CD1c-positive myeloid dendritic cell (primary cell): ENCODE data around the gene CAMK2A.
A peak's percentile ranks its signal among the peaks of the same experiment; 100 is the strongest.

Source experiments
- DNase-seq: peaks from one replicate; pipeline ENCODE4 v3.0.0-alpha.2; 2016; ENCODE audit errors: extremely low spot score

Gene CAMK2A

GRCh38 chr5:150210644-150211043 is 78.9 kb downstream of the CAMK2A start:
- DNase-seq, result no peak

DNA sequence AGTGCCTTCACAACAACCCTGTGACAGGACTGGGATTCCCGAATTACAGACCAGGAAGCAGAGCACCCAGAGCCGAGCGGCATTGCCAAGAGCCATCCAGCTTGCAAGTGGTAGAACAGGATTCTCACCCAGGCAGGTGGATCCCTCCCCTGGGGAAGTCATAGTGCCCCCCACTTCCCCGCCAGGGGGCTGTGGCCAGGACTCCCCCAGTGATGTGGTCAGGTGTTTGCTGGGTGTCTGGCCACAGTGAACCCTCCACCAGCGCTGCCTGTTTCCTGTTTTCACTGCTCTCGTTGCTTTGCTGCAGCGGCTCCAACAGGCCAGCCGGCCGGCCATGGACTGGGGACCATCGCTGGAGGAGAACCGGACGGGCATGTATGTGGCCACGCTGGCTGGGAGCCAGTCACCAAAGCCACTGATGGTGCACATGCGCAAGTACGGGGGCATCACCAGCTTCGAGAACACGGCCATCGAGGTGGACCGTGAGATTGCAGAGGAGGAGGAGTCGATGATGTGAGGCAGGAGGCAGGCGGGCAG is 80.4 kb downstream of the CAMK2A start:
- peak; percentile 51 for DNase-seq

DNA sequence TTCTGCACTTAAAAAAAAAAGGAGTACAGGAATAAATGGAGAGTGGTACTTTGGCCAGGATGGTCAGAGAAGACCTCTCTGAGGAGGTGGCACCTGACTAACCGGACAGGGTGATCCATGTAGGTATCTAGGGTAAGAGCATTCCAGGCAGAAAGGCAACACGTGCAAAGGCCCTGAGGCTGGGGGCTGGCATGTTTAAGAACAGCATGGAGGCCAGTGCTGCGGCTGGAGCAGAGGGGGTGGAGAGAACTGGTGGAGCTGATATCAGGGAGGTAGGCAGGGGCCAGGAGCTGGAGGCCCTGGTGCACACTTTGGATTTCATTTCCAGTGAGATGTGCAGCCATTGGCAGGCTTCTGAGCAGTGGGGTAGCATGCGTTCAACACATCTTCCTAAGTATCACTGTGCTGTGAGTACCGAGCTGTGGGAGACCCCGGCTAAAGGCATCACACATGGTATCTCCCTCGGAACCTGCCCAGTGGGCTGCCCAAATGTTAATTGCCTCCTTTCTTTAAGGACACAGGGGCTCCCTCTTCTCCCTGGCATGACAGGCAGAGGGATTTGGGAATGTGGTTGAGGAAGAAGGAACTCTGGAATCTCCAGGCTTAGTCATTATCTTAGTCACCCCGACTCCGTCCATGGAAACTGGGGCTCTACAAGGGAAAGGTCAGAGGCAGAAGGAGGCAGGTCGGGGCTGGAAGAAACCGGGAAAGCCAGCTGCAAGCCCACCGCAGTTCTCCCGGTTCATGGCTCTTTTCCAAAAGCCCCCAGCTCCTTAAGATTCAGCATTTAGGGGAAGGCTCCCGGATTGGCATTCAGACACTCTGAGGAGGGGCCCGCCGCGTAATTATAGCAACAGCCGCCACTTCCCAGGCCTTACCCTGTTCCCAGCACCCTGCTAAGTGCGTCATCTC is 81.1 kb downstream of the CAMK2A start:
- DNase-seq, result no peak

DNA sequence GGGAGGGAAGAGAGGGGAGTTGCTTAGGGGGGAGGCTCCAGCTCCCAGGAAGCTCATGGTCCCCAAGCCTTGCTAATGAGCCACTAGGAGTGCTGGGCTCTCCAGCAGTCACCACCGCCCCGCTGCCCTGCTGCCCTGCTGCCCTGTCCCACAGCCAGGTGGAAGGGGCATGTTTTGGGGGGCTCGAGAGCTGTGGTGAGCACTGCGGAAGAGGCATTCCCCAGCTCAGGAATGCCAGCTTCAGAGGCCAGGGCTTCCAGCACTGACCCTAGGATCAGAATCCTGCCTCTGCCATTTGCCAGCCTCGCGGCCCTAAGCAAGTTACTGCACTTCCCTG is 82.8 kb downstream of the CAMK2A start:
- DNase-seq, result no peak

- DNase-seq, result no peak
Measured at GRCh38 chr5:150206098-150206778, 83.3 kb downstream of the CAMK2A start.

GRCh38 chr5:150204590-150204960 is 85.0 kb downstream of the CAMK2A start:
- DNase-seq, result no peak

- DNase-seq, result no peak
Measured at GRCh38 chr5:150203832-150204589, 85.6 kb downstream of the CAMK2A start.

- DNase-seq, result no peak
Measured at GRCh38 chr5:150202501-150202900, 87.1 kb downstream of the CAMK2A start.

DNA sequence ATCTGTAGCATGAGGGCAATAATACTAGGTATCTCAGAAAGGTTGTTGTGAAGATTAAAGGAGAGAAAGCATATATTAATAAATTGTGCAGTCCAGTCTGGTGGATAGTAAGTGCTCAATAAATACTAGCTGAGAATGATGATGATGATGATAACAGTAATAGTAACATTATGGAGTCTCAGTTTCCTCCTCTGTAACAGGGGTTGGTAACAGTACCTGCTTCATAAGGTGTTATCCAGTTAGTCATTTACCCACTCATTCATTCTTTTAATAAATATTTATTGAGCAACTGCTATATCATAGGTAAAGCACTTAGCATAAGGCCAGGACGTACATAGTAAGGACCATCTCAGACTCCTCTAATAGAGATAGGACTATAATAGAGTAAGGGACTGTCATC is 92.1 kb downstream of the CAMK2A start:
- DNase-seq, result no peak

GRCh38 chr5:150196986-150197385 is 92.6 kb downstream of the CAMK2A start:
- DNase-seq, result no peak

GRCh38 chr5:150196514-150196913 is 93.1 kb downstream of the CAMK2A start:
- DNase-seq, result no peak

GRCh38 chr5:150195736-150196485 is 93.7 kb downstream of the CAMK2A start:
- no peak for DNase-seq

- DNase-seq, result no peak
Measured at GRCh38 chr5:150192462-150192861, 97.1 kb downstream of the CAMK2A start.

- DNase-seq, result no peak
Measured at GRCh38 chr5:150190987-150191386, 98.6 kb downstream of the CAMK2A start.

DNA sequence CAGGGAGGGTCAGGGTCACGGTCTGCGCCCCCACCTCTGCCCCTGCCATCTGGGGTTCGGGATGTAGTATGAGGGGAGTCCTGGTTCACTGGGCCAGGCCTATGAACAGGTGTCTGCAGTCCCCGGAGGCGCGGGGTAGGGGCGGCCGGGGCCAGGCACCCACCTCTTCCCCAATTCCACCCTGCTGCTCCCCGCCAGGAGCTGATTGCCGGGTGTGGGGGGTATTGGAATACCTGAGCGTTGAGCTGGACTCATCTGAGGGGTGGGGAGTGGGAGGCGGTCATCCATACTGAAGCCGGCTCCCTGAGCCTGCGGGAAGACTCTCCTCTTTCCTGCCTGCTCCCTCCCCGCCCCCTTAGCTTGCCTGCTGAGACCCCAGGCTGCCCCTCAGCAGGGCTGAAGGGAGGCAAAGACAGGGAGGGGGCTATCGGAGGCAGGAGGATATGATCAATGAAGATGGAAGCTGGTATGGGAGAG is 99.0 kb downstream of the CAMK2A start:
- no peak for DNase-seq

GRCh38 chr5:150189728-150190502 is 99.7 kb downstream of the CAMK2A start, which contains the start of gene SLC6A7:
Gene SLC6A7 (plus strand): TSS chr5:150190062. CDS start chr5:150190328, 266 bp downstream.
- DNase-seq, result no peak

DNA sequence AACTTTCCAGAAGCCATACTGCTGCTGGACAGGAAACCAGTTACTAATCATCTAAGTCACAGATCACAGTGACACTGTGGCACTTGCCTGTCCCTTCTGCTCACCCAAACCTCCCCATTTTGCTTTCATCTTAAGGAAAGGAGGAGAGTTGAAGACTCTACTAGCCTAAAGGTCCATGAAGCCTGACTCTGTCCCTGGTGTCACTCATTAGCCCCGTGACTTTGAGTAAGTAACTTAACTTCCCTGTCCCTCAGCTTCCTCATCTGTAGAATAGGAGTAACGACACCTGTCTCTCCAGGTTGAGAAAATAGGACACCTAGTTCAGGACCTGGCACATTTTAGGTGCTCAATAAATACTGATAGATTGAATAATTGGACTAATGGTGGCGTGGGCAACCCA is 100.2 kb downstream of the CAMK2A start:
- peak; percentile 19 for DNase-seq

- DNase-seq, result no peak
Measured at GRCh38 chr5:150188146-150188842, 101.3 kb downstream of the CAMK2A start.

DNA sequence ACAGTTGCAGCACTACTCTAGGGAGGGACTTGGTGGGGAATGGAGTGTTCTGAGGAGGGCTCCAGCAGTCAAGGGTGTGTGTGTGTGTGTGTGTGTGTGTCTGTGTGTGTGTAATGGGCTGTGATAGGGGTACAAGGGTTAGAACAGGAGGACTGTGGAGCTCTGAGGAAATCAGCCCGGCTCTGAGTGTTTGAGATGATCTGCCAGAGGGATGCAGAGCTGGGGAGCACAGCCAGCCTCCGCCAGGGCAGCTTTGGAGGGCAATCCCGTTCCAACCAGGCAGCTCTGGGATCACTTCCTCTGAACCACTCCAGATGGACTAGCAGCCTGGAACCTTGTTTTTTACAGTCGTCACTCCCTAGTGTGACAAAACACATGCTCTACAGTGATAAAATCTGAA is 102.7 kb downstream of the CAMK2A start:
- DNase-seq, result no peak

GRCh38 chr5:150186137-150186536 is 103.4 kb downstream of the CAMK2A start:
- DNase-seq, result no peak
